ENCODE data around the gene GRN. TPM values are rescaled to one million over a fixed set of nuclear protein-coding genes. Genes with fewer than 3 reads are reported as not detected.

Gene GRN
- total and polyA plus RNA-seq, 2 of the 8 experiments (the other 6 are each of a cell fraction or from before 2014, with no cell fraction given) = 108 to 387 TPM

DNA sequence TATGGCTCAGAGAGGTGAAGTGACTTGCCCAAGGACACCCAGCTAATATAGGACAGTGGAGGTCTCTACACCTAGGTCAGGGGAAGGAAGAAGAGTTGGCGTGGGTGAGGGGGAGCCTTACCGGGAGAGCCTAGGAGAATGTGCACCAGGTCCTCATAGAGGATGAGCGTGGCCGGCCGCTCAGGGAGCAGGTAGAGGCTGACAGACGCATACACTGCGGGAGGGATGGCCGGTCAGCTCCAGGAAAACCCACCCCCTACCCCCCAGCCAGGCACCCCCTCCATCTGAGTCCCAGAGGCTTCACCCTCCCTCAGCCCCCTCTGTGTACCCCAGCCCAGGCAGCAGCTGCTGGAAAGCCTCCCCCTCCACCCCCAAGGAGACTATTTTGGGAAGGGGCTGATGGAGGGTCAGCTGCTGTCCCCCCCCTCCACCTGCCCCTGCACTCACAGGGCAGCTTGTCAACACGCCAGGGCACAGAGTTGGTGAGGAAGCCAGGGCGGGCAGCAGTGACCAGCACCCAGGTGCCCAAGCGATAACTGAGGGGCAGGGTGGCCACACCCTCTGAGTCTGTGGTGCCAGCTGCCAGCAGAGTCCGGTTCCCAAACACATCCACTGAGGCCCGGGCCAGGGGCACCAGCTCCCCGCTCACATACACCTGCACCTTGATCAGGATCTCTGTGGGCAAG is 14.5 kb downstream of the GRN start:
- H2BK15ac ChIP-seq (ENCODE audit: low read length) = no peak overlapping the region
- no peak overlapping the region for H3K27ac ChIP-seq (ENCODE audit: low read depth, low read length)
- H2AK5ac ChIP-seq (ENCODE audit: low read depth, low read length) = no peak overlapping the region
- 88% methylated on average over 12 of the region's 14 CpGs; no CpG with 5 or more reads in 1 of the 2 experiments for WGBS, 2 experiments (ENCODE audit: extremely low coverage in 1 of 2, insufficient coverage in 1 of 2, insufficient read length in 1 of 2, insufficient replicate concordance in 2 of 2, low coverage in 1 of 2, low lambda C conversion rate in 2 of 2, missing lambda C conversion rate in 1 of 2)
- H3K23me2 ChIP-seq (ENCODE audit: low read depth, low read length) = peaks cover 5% of the 10 kb centered on the region; the same call in 1 of the 2 replicates
- H4K91ac ChIP-seq (replicated peaks; ENCODE audit: insufficient read length, low read length) = no peak overlapping the region
- H2BK120ac ChIP-seq (replicated peaks; ENCODE audit: low read depth, low read length) = no peak overlapping the region
- H4K5ac ChIP-seq (ENCODE audit: insufficient read length, low read depth, low read length) = no peak overlapping the region
- DNase-seq (ENCODE audit: low read depth in 1 of 2, low spot score in 2 of 2) (no peak), FAIRE-seq (no peak)
- H3K4me1 ChIP-seq (replicated peaks in 1 of 4; ENCODE audit: control insufficient read depth in 3 of 4, insufficient read depth in 4 of 4, low read length in 3 of 4) = peaks cover 9 to 25% (median 18%) of the 10 kb centered on the region in 4 experiments
- no peak overlapping the region for H3K56ac ChIP-seq (replicated peaks; ENCODE audit: insufficient read length, low read depth, low read length)
- no peak for TF ChIP-seq EP300 (IDR thresholded peaks at IDR 0.05; ENCODE audit: borderline replicate concordance in 1 of 2, low read depth in 2 of 2, low read length in 2 of 2)
- TF ChIP-seq, protein P1, sequence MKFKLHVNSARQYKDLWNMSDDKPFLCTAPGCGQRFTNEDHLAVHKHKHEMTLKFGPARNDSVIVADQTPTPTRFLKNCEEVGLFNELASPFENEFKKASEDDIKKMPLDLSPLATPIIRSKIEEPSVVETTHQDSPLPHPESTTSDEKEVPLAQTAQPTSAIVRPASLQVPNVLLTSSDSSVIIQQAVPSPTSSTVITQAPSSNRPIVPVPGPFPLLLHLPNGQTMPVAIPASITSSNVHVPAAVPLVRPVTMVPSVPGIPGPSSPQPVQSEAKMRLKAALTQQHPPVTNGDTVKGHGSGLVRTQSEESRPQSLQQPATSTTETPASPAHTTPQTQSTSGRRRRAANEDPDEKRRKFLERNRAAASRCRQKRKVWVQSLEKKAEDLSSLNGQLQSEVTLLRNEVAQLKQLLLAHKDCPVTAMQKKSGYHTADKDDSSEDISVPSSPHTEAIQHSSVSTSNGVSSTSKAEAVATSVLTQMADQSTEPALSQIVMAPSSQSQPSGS (IDR thresholded peaks at IDR 0.05; ENCODE audit: low read length) = no peak
- no peak for TF ChIP-seq GTF2F1 (IDR thresholded peaks at IDR 0.05; ENCODE audit: borderline replicate concordance, low read depth, low read length)
- TF ChIP-seq CBX5 (IDR thresholded peaks at IDR 0.05; ENCODE audit: low read depth, low read length) = no peak
- no peak for TF ChIP-seq RFX5 (IDR thresholded peaks at IDR 0.05; ENCODE audit: borderline replicate concordance, low read depth, low read length)
- no peak for TF ChIP-seq TBP (IDR thresholded peaks at IDR 0.05; ENCODE audit: low read depth, low read length)
- TF ChIP-seq, protein P2, sequence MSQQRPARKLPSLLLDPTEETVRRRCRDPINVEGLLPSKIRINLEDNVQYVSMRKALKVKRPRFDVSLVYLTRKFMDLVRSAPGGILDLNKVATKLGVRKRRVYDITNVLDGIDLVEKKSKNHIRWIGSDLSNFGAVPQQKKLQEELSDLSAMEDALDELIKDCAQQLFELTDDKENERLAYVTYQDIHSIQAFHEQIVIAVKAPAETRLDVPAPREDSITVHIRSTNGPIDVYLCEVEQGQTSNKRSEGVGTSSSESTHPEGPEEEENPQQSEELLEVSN (IDR thresholded peaks at IDR 0.05) = no peak
- H3K14ac ChIP-seq (ENCODE audit: insufficient read length) = no peak overlapping the region
- no peak overlapping the region for H3K4me3 ChIP-seq (ENCODE audit: extremely low read depth in 1 of 4, insufficient read depth in 2 of 4, low read depth in 3 of 4, low read length in 4 of 4)
- H2BK5ac ChIP-seq (ENCODE audit: low read depth, low read length) = no peak overlapping the region
- H3K4ac ChIP-seq (replicated peaks; ENCODE audit: insufficient read length, low read depth, low read length) = no peak overlapping the region
- H3K4me2 ChIP-seq (ENCODE audit: insufficient read depth in 1 of 2, low read depth in 2 of 2, low read length in 2 of 2) = no peak overlapping the region
- H4K8ac ChIP-seq (ENCODE audit: extremely low read depth, insufficient read depth, low read length) = no peak overlapping the region; the same call in 1 of the 2 replicates
- peaks cover 0 to 7% of the 10 kb centered on the region in 2 experiments; a peak in 1 of 4 replicates for H3K79me2 ChIP-seq (ENCODE audit: control insufficient read depth in 1 of 2, insufficient read depth in 2 of 2, low read length in 2 of 2)
- H3K9me3 ChIP-seq (ENCODE audit: insufficient read depth in 2 of 2, low read depth in 1 of 2, low read length in 1 of 2) = no peaks in the 10 kb centered on the region
- no peak overlapping the region for H2BK20ac ChIP-seq (ENCODE audit: low read length)
- ChIA-PET CTCF (ENCODE audit: partially characterized antibody) (interaction anchor here (0.7 to 10.1 kb wide), 9 partner anchors 8 to 275 kb away, joined by 3 to 177 read pairs (median 4); partner anchors contain the start of gene GRN), POLR2A (ENCODE audit: partially characterized antibody) (interaction anchor here (0.6 to 3.3 kb wide), 5 partner anchors 16 to 1340 kb away, joined by 3 to 10 read pairs (median 3); partner anchors contain the start of gene RUNDC3A)
- H3K79me1 ChIP-seq (ENCODE audit: low read depth, low read length) = peaks cover 12% of the 10 kb centered on the region
- H4K20me1 ChIP-seq (replicated peaks in 1 of 2; ENCODE audit: control insufficient read depth in 1 of 2, insufficient read depth in 2 of 2, low read length in 2 of 2) = peaks cover 3 to 27% of the 10 kb centered on the region in 2 experiments
- H2BK12ac ChIP-seq (ENCODE audit: low read depth, low read length) = no peak overlapping the region
- H2AFZ ChIP-seq (ENCODE audit: low read length) = no peak overlapping the region
- H3K23ac ChIP-seq (ENCODE audit: insufficient read length) = no peak overlapping the region
- no peak overlapping the region for H3K9ac ChIP-seq (replicated peaks in 1 of 4; ENCODE audit: extremely low read depth in 1 of 4, low read depth in 3 of 4, low read length in 3 of 4)
- no peak overlapping the region for H3K18ac ChIP-seq (ENCODE audit: extremely low read depth, low read length)
- peaks cover 0 to 6% (median 1%) of the 10 kb centered on the region in 4 experiments; a peak in 1 of 8 replicates for H3K36me3 ChIP-seq (ENCODE audit: control insufficient read depth in 2 of 4, insufficient read depth in 4 of 4, low read length in 3 of 4)
- H3K27me3 ChIP-seq (replicated peaks in 1 of 4; ENCODE audit: control insufficient read depth in 3 of 4, extremely low read depth in 1 of 4, insufficient read depth in 3 of 4, low read length in 3 of 4) = no peaks in the 10 kb centered on the region
